ENCODE measurements around the gene MRPS22. TPM values are rescaled to one million over a fixed set of nuclear protein-coding genes. Genes with fewer than 3 reads are reported as not detected.

Gene MRPS22
- total RNA-seq, 3 donors from 2014 or later (not counting 1 experiment from before 2014, with no cell fraction given), result 32.4 to 39.1 (median 35.3) TPM

GRCh38 chr3:139303216-139303615, 40.6 kb upstream of the MRPS22 start:
- Mint-ChIP-seq H3K27me3 (ENCODE audit: low read depth in 2 of 2) (peaks cover 0 to 14% of the 10 kb centered on the region in 2 donors), H3K36me3 (no peaks in the 10 kb centered on the region), H3K4me1 (peaks cover 8 to 9% of the 10 kb centered on the region in 2 donors), H3K9me3 (no peaks in the 10 kb centered on the region), H3K27ac (no peak overlapping the region), H3K4me3 (no peak overlapping the region)
- Histone ChIP-seq H3K4me1 (ENCODE audit: control insufficient read depth, insufficient read depth, low read length) (peaks cover 3% of the 10 kb centered on the region), H3K9me3 (ENCODE audit: control insufficient read depth, insufficient read depth, low read length) (no peaks in the 10 kb centered on the region), H3K27me3 (ENCODE audit: control insufficient read depth, insufficient read depth, low read length) (no peaks in the 10 kb centered on the region), H3K27ac (ENCODE audit: low read length) (no peak overlapping the region), H3K36me3 (ENCODE audit: control insufficient read depth, insufficient read depth, low read length) (no peaks in the 10 kb centered on the region), H3K4me3 (ENCODE audit: low read length) (no peak overlapping the region)
- WGBS (ENCODE audit: insufficient coverage), result 84% methylated on average over 5 of the region's 5 CpGs
- no peak for DNase-seq
- ATAC-seq, result no peak
- TF ChIP-seq, protein P1, sequence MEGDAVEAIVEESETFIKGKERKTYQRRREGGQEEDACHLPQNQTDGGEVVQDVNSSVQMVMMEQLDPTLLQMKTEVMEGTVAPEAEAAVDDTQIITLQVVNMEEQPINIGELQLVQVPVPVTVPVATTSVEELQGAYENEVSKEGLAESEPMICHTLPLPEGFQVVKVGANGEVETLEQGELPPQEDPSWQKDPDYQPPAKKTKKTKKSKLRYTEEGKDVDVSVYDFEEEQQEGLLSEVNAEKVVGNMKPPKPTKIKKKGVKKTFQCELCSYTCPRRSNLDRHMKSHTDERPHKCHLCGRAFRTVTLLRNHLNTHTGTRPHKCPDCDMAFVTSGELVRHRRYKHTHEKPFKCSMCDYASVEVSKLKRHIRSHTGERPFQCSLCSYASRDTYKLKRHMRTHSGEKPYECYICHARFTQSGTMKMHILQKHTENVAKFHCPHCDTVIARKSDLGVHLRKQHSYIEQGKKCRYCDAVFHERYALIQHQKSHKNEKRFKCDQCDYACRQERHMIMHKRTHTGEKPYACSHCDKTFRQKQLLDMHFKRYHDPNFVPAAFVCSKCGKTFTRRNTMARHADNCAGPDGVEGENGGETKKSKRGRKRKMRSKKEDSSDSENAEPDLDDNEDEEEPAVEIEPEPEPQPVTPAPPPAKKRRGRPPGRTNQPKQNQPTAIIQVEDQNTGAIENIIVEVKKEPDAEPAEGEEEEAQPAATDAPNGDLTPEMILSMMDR (IDR thresholded peaks at IDR 0.05), result no peak
- intact Hi-C loops (cut with micrococcal nuclease), result no loop called here

GRCh38 chr3:139304383-139304782, 39.4 kb upstream of the MRPS22 start:
- Histone ChIP-seq H3K36me3 (ENCODE audit: control insufficient read depth, insufficient read depth, low read length) (no peaks in the 10 kb centered on the region), H3K27me3 (ENCODE audit: control insufficient read depth, insufficient read depth, low read length) (no peaks in the 10 kb centered on the region), H3K4me1 (ENCODE audit: control insufficient read depth, insufficient read depth, low read length) (peaks cover 3% of the 10 kb centered on the region), H3K27ac (ENCODE audit: low read length) (no peak overlapping the region), H3K4me3 (ENCODE audit: low read length) (no peak overlapping the region), H3K9me3 (ENCODE audit: control insufficient read depth, insufficient read depth, low read length) (no peaks in the 10 kb centered on the region)
- Mint-ChIP-seq H3K36me3 (no peaks in the 10 kb centered on the region), H3K4me1 (peaks cover 8 to 9% of the 10 kb centered on the region in 2 donors), H3K27me3 (ENCODE audit: low read depth in 2 of 2) (peaks cover 0 to 14% of the 10 kb centered on the region in 2 donors), H3K4me3 (no peak overlapping the region), H3K27ac (no peak overlapping the region), H3K9me3 (no peaks in the 10 kb centered on the region)
- TF ChIP-seq, protein P1 (IDR thresholded peaks at IDR 0.05), result no peak
- 86% methylated on average over 3 of the region's 3 CpGs for WGBS (ENCODE audit: insufficient coverage)
- DNase-seq, result no peak
- intact Hi-C loops (cut with micrococcal nuclease), result no loop called here
- no peak for ATAC-seq

- Histone ChIP-seq H3K36me3 (ENCODE audit: control insufficient read depth, insufficient read depth, low read length) (no peaks in the 10 kb centered on the region), H3K4me3 (ENCODE audit: low read length) (no peak overlapping the region), H3K27ac (ENCODE audit: low read length) (no peak overlapping the region), H3K4me1 (ENCODE audit: control insufficient read depth, insufficient read depth, low read length) (peaks cover 3% of the 10 kb centered on the region), H3K9me3 (ENCODE audit: control insufficient read depth, insufficient read depth, low read length) (no peaks in the 10 kb centered on the region), H3K27me3 (ENCODE audit: control insufficient read depth, insufficient read depth, low read length) (no peaks in the 10 kb centered on the region)
- peaks cover 8 to 9% of the 10 kb centered on the region in 2 donors for H3K4me1 Mint-ChIP-seq
- no peak overlapping the region for H3K27ac Mint-ChIP-seq
- TF ChIP-seq, protein P1 (IDR thresholded peaks at IDR 0.05), result no peak
- H3K27me3 Mint-ChIP-seq (ENCODE audit: low read depth in 2 of 2), result peaks cover 0 to 11% of the 10 kb centered on the region in 2 donors
- no peaks in the 10 kb centered on the region for H3K36me3 Mint-ChIP-seq
- no peak overlapping the region for H3K4me3 Mint-ChIP-seq
- DNase-seq (no peak), ATAC-seq (no peak)
- intact Hi-C loops (cut with micrococcal nuclease), result no loop called here
- H3K9me3 Mint-ChIP-seq, result no peaks in the 10 kb centered on the region
- 87% methylated on average over 2 of the region's 2 CpGs for WGBS (ENCODE audit: insufficient coverage)
Observed at GRCh38 chr3:139306078-139306477, 37.7 kb upstream of the MRPS22 start.

DNA sequence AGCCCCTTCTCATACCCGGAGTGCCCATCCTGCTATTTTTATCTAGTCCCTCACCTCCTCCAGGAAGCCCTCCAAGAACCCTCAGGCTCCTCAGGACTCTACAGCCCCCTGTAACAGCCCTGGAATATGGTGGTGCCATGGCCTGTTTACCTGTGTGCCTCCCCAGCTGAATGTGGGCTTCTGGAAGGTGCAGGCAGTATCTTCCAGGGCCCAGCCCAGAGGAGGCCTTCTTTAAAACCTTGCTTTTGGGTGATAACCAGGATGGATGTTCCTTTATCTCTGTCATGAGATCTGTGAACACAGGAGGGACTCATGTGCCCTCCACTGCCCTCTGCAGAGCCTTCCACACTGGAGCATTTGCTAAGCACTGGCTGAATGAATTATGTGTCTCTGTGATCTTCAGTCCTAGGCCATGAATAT, 36.7 kb upstream of the MRPS22 start:
- DNase-seq, result no peak
- H3K4me1 ChIP-seq (ENCODE audit: control insufficient read depth, insufficient read depth, low read length), result peaks cover 3% of the 10 kb centered on the region
- ATAC-seq, result no peak
- H3K36me3 ChIP-seq (ENCODE audit: control insufficient read depth, insufficient read depth, low read length), result no peaks in the 10 kb centered on the region
- no peaks in the 10 kb centered on the region for H3K9me3 Mint-ChIP-seq
- no peaks in the 10 kb centered on the region for H3K9me3 ChIP-seq (ENCODE audit: control insufficient read depth, insufficient read depth, low read length)
- no peaks in the 10 kb centered on the region for H3K36me3 Mint-ChIP-seq
- H3K27me3 ChIP-seq (ENCODE audit: control insufficient read depth, insufficient read depth, low read length), result no peaks in the 10 kb centered on the region
- TF ChIP-seq, protein P1 (IDR thresholded peaks at IDR 0.05), result no peak
- H3K4me1 Mint-ChIP-seq, result peaks cover 8% of the 10 kb centered on the region in 2 donors
- H3K27me3 Mint-ChIP-seq (ENCODE audit: low read depth in 2 of 2), result peaks cover 0 to 14% of the 10 kb centered on the region in 2 donors
- H3K4me3 Mint-ChIP-seq, result no peak overlapping the region
- no peak overlapping the region for H3K27ac Mint-ChIP-seq
- no peak overlapping the region for H3K4me3 ChIP-seq (ENCODE audit: low read length)
- intact Hi-C loops (cut with micrococcal nuclease), result no loop called here
- no peak overlapping the region for H3K27ac ChIP-seq (ENCODE audit: low read length)
- WGBS (ENCODE audit: insufficient coverage), result 94% methylated on average over 1 of the region's 1 CpG
